SH-SY5Y (cell line): Measurements from ENCODE around the gene WEE2.

ENCODE experiments used
- GATA2 ChIP-seq: IDR thresholded peaks from 2 replicates; pipeline ENCODE4 v1.6.1; 2011; ENCODE audit warnings: mild to moderate bottlenecking, low read depth, low read length
- GATA3 ChIP-seq: IDR thresholded peaks from 2 replicates; pipeline ENCODE4 v1.6.1; 2011; ENCODE audit warnings: low read depth, mild to moderate bottlenecking, low read length, moderate library complexity

- TF ChIP-seq GATA2 (no peak), GATA3 (no peak)
Measured at GRCh38 chr7:141693082-141693481, 15.1 kb upstream of the WEE2 start.
